ENCODE results near the gene KRT34.

Gene KRT34

DNA sequence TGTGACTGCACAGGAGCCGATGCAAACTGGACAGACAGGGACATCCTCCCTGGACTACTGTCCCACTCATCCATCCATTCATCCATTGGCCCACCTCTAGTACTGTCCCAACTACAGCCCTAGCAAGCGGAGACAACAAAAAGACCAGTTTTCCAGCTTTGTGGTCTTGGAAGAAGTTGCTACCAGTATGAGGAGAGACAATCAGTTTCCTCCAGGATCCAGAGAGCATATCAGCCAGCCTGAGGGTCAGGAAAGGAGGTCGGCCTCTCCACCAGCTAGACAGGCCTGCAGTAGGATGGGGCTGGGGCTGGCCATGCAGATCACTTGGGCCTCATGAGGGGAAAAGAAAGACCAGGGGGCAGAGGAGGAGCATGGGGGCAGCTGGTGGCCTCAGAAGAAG lies 48.3 kb downstream of the KRT34 start:
- Histone ChIP-seq H3K9ac (ENCODE audit: low read length) (no peak overlapping the region), H3K4me1 (ENCODE audit: control insufficient read depth, insufficient read depth, low read length) (no peaks in the 10 kb centered on the region), H3K27me3 (ENCODE audit: control insufficient read depth, insufficient read depth, low read length) (no peaks in the 10 kb centered on the region), H3K4me3 (ENCODE audit: low read length) (no peak overlapping the region), H3K36me3 (ENCODE audit: control insufficient read depth, insufficient read depth, low read length) (no peaks in the 10 kb centered on the region), H3K27ac (ENCODE audit: low read depth, low read length) (no peak overlapping the region)

GRCh38 chr17:41333098-41333497 lies 49.0 kb downstream of the KRT34 start:
- Histone ChIP-seq H3K27me3 (ENCODE audit: control insufficient read depth, insufficient read depth, low read length) (peaks cover 4% of the 10 kb centered on the region), H3K4me1 (ENCODE audit: control insufficient read depth, insufficient read depth, low read length) (no peaks in the 10 kb centered on the region), H3K27ac (ENCODE audit: low read depth, low read length) (no peak overlapping the region), H3K9ac (ENCODE audit: low read length) (no peak overlapping the region), H3K4me3 (ENCODE audit: low read length) (no peak overlapping the region), H3K36me3 (ENCODE audit: control insufficient read depth, insufficient read depth, low read length) (no peaks in the 10 kb centered on the region)

DNA sequence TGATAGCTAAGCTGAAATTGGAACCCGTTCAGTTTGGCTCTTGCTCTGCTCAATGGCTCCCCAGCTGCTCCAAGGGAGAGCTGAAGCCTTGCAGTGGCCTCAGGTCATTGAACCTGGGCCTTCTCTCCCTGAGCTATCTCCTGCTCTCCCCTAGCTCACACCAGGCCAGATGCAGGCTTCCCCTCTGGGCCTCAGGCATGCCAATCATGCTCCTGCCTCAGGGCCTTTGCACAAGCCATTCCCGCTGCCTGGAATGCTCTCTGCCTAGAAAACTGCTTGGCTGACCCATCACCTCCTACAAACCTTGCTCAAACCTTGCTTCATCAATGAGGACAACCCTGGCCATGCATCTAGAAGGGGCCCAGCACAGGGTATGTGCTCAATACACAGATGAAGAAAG lies 49.9 kb downstream of the KRT34 start:
- Histone ChIP-seq H3K4me3 (ENCODE audit: low read length) (no peak overlapping the region), H3K9ac (ENCODE audit: low read length) (no peak overlapping the region), H3K36me3 (ENCODE audit: control insufficient read depth, insufficient read depth, low read length) (no peaks in the 10 kb centered on the region), H3K4me1 (ENCODE audit: control insufficient read depth, insufficient read depth, low read length) (no peaks in the 10 kb centered on the region), H3K27ac (ENCODE audit: low read depth, low read length) (no peak overlapping the region), H3K27me3 (ENCODE audit: control insufficient read depth, insufficient read depth, low read length) (peaks cover 4% of the 10 kb centered on the region)

- Histone ChIP-seq H3K27me3 (ENCODE audit: control insufficient read depth, insufficient read depth, low read length) (peaks cover 4% of the 10 kb centered on the region), H3K9ac (ENCODE audit: low read length) (no peak overlapping the region), H3K4me3 (ENCODE audit: low read length) (no peak overlapping the region), H3K4me1 (ENCODE audit: control insufficient read depth, insufficient read depth, low read length) (no peaks in the 10 kb centered on the region), H3K36me3 (ENCODE audit: control insufficient read depth, insufficient read depth, low read length) (no peaks in the 10 kb centered on the region), H3K27ac (ENCODE audit: low read depth, low read length) (no peak overlapping the region)
Measured at GRCh38 chr17:41331606-41332005, 50.5 kb downstream of the KRT34 start.

DNA sequence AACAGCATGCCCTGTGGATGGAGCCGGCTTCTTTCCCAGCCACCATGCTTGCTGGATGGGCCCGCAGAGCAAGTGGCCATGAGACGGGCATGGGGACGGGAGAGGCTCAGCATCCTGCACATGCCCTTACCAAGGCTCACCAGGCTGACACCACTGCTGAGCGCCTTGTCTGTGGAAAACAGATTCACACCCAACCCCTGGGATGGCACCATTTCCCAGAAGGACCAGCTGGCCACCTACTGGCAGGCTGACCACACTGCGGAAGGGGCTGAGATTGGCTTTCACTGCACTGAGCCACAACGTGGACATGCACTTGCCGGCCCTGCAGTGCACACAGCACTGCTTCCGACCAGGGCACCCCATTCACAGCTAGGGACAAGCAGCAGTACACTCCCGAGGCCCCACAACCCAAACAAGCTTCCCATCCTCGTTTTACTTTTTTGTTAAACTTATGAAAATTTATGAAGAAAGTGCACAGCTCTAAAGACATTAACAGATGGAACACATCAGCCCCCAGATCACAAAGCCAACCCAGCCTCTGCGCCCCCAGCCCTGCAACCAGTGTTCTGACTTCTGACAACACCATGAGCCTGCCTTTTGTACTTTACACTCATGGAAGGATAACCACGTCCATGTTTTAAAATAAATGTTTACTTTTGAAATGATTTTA lies 52.7 kb downstream of the KRT34 start:
- H3K27ac ChIP-seq (ENCODE audit: low read depth, low read length): no peak overlapping the region
- no peaks in the 10 kb centered on the region for H3K4me1 ChIP-seq (ENCODE audit: control insufficient read depth, insufficient read depth, low read length)
- H3K9ac ChIP-seq (ENCODE audit: low read length): no peak overlapping the region
- peaks cover 4% of the 10 kb centered on the region for H3K27me3 ChIP-seq (ENCODE audit: control insufficient read depth, insufficient read depth, low read length)
- no peaks in the 10 kb centered on the region for H3K36me3 ChIP-seq (ENCODE audit: control insufficient read depth, insufficient read depth, low read length)
- no peak overlapping the region for H3K4me3 ChIP-seq (ENCODE audit: low read length)

DNA sequence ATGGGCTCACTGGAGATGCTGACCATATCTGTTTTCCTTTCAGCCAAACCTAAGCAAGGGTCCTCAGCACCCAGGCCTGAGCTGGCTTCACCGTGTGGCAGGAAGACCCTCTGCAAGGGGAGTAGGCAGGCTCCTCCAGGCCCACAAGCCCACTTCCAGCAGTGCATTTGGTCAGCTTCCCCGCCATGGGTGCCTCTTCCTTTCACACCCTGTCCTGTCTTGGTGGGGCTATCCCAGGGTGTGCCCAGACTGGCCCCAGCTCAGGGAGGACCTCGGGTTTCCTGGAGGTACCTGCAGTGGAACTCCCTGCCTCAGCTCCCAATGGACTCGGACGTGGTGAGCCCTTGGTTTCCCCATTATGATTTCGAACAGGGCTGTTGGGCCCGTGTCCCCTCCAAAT lies 53.9 kb downstream of the KRT34 start:
- Histone ChIP-seq H3K27ac (ENCODE audit: low read depth, low read length) (no peak overlapping the region), H3K4me1 (ENCODE audit: control insufficient read depth, insufficient read depth, low read length) (no peaks in the 10 kb centered on the region), H3K4me3 (ENCODE audit: low read length) (no peak overlapping the region), H3K36me3 (ENCODE audit: control insufficient read depth, insufficient read depth, low read length) (no peaks in the 10 kb centered on the region), H3K27me3 (ENCODE audit: control insufficient read depth, insufficient read depth, low read length) (peaks cover 4% of the 10 kb centered on the region), H3K9ac (ENCODE audit: low read length) (no peak overlapping the region)

All from rectal smooth muscle tissue (tissue), 1 donor.